Panc1 (cell line): ENCODE results near the gene SOX5.

Experiments
- POLR2AphosphoS5 ChIP-seq: IDR thresholded peaks from 2 replicates; pipeline ENCODE4 v1.6.1; 2012; ENCODE audit warnings: mild to moderate bottlenecking, low read depth, low read length, moderate library complexity
- SIN3A ChIP-seq: IDR thresholded peaks from 2 replicates; pipeline ENCODE4 v1.6.1; 2012; ENCODE audit warnings: low read depth, mild to moderate bottlenecking, low read length, moderate library complexity, borderline replicate concordance; ENCODE audit not compliant: insufficient read depth
- TCF7L2 ChIP-seq: IDR thresholded peaks from 2 replicates; pipeline ENCODE4 v1.6.1; 2011; ENCODE audit warnings: mild to moderate bottlenecking, low read depth, low read length, inconsistent platforms
- TF ChIP-seq, protein P1 (sequence below): fragments of 450-650 bp; IDR thresholded peaks from 2 replicates; pipeline ENCODE4 v1.5.1; 2017; ENCODE audit warnings: mild to moderate bottlenecking

DNA sequence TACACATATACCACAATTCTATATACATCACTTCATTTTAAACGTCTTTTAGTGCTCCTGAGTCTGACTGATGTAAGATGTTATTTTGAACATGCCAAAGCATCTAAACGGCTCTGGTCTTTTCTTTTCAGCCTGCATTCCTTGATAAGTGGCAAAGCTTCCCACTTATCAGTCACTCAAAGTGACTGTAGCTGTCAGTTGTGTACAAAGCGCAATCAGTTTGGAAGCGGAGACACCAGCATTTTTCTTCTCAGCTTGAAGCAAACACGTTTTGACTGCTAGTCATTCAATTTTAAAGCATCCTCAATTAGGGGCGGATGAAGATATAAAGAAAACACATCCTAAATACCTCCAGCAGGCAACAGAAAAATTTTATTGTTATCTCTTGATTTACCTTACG lies 226.8 kb downstream of the SOX5 start:
- TF ChIP-seq SIN3A (no peak), POLR2AphosphoS5 (no peak), TCF7L2 (no peak)
- TF ChIP-seq, protein P1, sequence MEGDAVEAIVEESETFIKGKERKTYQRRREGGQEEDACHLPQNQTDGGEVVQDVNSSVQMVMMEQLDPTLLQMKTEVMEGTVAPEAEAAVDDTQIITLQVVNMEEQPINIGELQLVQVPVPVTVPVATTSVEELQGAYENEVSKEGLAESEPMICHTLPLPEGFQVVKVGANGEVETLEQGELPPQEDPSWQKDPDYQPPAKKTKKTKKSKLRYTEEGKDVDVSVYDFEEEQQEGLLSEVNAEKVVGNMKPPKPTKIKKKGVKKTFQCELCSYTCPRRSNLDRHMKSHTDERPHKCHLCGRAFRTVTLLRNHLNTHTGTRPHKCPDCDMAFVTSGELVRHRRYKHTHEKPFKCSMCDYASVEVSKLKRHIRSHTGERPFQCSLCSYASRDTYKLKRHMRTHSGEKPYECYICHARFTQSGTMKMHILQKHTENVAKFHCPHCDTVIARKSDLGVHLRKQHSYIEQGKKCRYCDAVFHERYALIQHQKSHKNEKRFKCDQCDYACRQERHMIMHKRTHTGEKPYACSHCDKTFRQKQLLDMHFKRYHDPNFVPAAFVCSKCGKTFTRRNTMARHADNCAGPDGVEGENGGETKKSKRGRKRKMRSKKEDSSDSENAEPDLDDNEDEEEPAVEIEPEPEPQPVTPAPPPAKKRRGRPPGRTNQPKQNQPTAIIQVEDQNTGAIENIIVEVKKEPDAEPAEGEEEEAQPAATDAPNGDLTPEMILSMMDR, result no peak
